H54 (cell line): ENCODE data around the gene SUPT20H.

Experiments
- DNase-seq: peaks from one replicate; pipeline ENCODE4 v3.0.0; 2011; ENCODE audit warnings: low spot score, mixed read lengths; ENCODE audit not compliant: insufficient read length
- FAIRE-seq: peaks from 3 replicates; lab custom pipeline; 2011; peaks lifted over from hg19 to GRCh38; lab: Jason Lieb, UNC
- POLR2A ChIP-seq: IDR thresholded peaks from 2 replicates; pipeline ENCODE4 v1.6.1; 2011; ENCODE audit warnings: low read depth, mild to moderate bottlenecking, low read length

Gene SUPT20H

GRCh38 chr13:37001921-37002250, 57.6 kb downstream of the SUPT20H start:
- TF ChIP-seq POLR2A = no peak
- no peak for FAIRE-seq
- DNase-seq = no peak

GRCh38 chr13:36999054-36999714, 60.3 kb downstream of the SUPT20H start, which contains the start of gene ALG5:
Gene ALG5 (minus strand): TSS chr13:36999340. CDS start chr13:36999300, 40 bp downstream.
- FAIRE-seq (no peak), DNase-seq (peak; percentile 44)
- TF ChIP-seq POLR2A = peak; percentile 87

GRCh38 chr13:36998624-36999041, 60.9 kb downstream of the SUPT20H start:
- FAIRE-seq = no peak
- no peak for TF ChIP-seq POLR2A
- no peak for DNase-seq

- FAIRE-seq (no peak), DNase-seq (no peak)
- TF ChIP-seq POLR2A = no peak
Observed at GRCh38 chr13:36997716-36998427, 61.6 kb downstream of the SUPT20H start.

- TF ChIP-seq POLR2A = no peak
- DNase-seq (no peak), FAIRE-seq (no peak)
Observed at GRCh38 chr13:36992362-36992761, 67.1 kb downstream of the SUPT20H start.

GRCh38 chr13:36986462-36987240, 72.8 kb downstream of the SUPT20H start:
- FAIRE-seq (peak; percentile 55), DNase-seq (no peak)
- no peak for TF ChIP-seq POLR2A

GRCh38 chr13:36981156-36981743, 78.2 kb downstream of the SUPT20H start:
- no peak for TF ChIP-seq POLR2A
- DNase-seq = no peak
- no peak for FAIRE-seq

GRCh38 chr13:36979361-36980050, 80.0 kb downstream of the SUPT20H start:
- no peak for TF ChIP-seq POLR2A
- FAIRE-seq (no peak), DNase-seq (no peak)

- TF ChIP-seq POLR2A = no peak
- DNase-seq = no peak
- no peak for FAIRE-seq
Observed at GRCh38 chr13:36975172-36975571, 84.3 kb downstream of the SUPT20H start.

- TF ChIP-seq POLR2A = no peak
- FAIRE-seq = no peak
- no peak for DNase-seq
Observed at GRCh38 chr13:36973621-36974295, 85.7 kb downstream of the SUPT20H start.

- FAIRE-seq (no peak), DNase-seq (no peak)
- no peak for TF ChIP-seq POLR2A
Observed at GRCh38 chr13:36973009-36973408, 86.5 kb downstream of the SUPT20H start.

GRCh38 chr13:36966404-36966803, 93.1 kb downstream of the SUPT20H start:
- DNase-seq = no peak
- no peak for TF ChIP-seq POLR2A
- no peak for FAIRE-seq

- peak; percentile 26 for DNase-seq
- peak; percentile 89 for FAIRE-seq
- TF ChIP-seq POLR2A = no peak
Observed at GRCh38 chr13:36965767-36966166, 93.7 kb downstream of the SUPT20H start.
